Fibroblast of skin of back (primary cell): ENCODE data around the gene ECHS1. TPM values are rescaled to one million over a fixed set of nuclear protein-coding genes. Genes with fewer than 3 reads are reported as not detected.
A peak's percentile ranks its signal among the peaks of the same experiment; 100 is the strongest.
"Not testable (repeated sequence)": the region's sequence is repeated elsewhere in the genome, so short reads cannot be mapped to it uniquely, and the experiment has no call there.

Experiments
- DNase-seq: peaks from one replicate; pipeline ENCODE4 v3.0.0-alpha.2; 2013
- polyA plus RNA-seq, 2 experiments: library from polyadenylated mRNA; unstranded; fragments of 120-200 nt; gene quantifications; one replicate each; pipeline ENCODE4 v1.2.1, GENCODE V29; 2013; ENCODE audit not compliant: insufficient read length in 2 of 2

The ECHS1 gene
- polyA plus RNA-seq (2013, experiment 1 of 2; ENCODE audit: insufficient read length), result 86.8 TPM
- 63.0 TPM for polyA plus RNA-seq (2013, experiment 2 of 2; ENCODE audit: insufficient read length)

DNA sequence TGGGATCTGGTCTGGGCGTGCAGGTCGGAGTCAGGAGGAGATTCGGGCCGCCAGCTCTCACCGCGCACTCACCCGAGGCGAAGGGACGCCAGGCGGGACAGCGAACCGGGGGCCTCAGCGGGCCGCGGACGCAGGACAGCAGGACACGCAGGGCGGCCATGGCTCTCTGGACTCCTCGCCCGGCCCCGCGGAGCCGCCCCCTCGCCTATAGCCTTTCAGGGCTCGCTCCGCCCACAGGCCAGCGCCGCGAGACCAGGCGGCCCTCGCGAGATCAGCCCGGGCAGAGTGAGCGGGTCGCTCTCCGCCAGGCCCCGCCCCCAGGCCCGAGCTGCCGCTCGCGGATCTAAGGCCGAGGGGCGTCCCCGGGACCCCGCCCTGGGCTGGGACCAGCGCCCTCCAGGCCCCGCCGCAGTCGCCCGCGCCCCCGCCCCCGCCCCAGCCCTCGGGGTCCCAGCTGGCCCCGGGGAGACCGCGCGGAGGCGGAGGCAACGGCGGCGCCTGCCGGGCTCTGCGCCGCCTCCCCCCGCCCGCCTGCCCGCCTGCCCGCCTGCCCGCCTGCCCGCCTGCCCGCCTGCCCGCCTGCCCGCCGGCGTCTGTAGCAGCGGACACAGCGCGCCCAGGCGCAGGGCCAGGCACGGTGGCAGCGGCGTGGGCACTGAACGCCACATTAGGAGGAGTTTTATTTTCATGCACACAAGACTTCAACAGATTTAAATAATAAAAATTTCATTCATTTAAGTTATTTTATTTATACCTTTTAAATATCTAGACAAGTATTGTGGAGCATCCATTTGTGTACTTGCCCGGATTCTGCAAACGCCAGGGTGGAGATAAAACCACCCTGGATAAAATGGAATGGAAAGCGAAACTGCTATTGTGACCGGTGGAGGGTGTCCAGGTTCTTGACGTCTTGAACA is at the start of gene ECHS1:
Gene ECHS1, minus strand, starts transcription at position 181 of the 917 bp plus-strand sequence. Its CDS starts 21 bp downstream, at position 160.
- peak; percentile 90 for DNase-seq

DNA sequence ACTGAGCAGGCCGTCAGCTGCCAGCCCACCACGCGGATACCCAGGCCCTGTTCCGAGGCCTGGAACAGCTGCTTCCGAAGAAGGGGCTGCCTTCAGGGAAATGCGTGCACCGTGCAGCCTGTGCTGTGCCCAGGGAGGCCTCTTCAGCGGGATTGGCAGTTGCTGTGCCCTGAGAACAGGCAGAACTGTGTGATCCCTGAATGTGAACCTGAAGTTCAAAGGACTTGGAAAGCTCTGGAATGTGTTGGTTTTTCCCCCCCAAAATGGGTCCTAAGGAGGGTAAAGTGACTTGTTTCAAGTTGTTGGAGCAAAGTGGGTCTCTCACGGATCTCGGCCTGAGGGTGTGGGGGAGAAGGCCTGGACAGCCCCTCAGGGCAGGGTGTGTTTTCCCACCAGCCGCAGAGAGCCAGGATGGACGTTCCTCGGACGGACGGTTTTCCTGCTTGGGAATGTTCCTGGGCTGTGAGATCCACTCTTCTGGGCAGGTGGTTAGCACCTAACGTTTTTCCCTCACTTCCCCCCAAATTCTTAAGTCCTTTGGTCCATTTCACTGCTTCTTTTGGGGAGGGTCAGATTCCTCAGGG is 49.2 kb upstream of the ECHS1 start:
- DNase-seq, result no peak

DNA sequence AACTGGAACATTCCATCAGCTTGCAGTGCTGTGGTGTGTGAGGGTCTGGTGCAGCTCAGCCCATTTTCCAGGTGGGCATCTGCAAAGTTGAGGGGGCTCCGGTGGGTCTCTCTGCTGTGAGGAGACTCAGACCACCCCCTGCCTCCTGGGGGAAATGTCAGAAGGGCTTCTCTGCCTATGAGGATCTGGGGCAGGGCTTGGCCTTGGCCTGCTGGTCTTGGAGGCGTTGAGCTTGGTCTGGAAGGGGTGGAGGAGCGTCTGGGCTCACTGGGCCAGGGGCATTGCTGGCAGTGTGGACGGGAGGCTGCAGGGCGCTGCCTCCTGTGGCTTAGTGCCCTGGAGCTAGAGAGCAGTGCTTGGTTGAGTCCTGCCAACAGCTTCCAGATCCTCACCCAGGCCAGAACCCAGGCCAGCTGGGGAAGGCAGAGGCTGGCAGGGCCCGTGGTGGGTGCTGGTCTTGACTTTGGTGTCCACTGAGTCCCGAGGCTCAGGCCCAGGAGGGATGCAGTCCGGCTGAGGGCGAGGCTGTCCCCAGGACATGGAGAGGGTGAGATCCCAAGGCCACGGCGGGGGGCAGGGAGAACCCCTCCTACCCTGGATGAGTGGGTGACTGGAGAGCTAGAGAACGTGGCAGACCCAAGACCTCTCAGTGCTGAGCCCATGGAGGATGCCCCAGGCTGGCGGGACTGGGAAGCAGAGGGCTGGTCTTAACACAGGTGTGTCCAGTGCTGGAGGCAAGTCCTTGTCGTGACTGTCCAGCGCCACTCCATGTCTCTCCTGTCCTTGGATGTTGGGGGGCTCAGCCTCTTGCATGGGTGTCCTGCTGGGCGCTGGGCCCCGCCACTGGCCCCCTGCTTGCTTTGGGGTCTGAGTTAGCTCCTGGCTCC is 48.4 kb upstream of the ECHS1 start:
- no peak for DNase-seq

DNA sequence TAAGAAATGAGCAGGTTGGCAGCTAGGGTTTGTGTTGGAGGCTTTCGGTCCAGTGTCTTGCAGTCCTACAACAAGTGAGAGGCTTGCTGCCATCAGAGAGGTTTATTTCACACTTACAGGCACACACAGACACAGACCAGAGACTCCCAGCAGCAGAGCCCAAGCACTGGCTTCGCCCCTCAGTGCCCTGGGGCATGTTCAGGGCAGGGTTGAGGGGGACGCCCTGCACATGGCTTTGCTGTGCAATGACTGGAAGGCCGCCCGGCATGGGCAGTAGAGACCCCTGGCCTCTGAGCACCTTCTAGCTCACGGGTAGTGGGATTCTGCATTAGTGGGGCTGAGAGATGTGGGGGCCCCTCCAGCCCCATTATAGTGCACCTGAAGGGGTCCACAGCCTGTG is 47.4 kb upstream of the ECHS1 start:
- DNase-seq, result no peak

DNA sequence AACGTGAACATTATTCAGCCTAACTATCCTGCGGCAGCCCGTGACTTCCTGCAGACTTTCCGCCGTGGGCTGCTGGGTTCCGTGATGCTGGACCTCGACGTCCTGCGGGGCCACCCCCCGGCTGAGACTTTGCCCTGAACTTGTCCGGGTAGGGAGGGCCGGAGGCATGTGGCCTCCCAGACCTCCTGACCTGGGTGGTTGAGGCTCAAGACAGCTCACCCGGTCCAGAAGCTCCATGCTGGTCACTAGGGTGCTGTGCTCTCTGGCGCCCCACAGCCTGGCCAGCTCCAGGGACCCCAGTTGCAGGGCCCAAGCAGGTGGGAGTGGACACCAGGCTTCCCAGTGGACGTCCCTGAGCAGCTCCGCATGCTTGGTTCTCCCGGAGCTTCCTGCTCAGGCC is 46.9 kb upstream of the ECHS1 start:
- no peak for DNase-seq

DNA sequence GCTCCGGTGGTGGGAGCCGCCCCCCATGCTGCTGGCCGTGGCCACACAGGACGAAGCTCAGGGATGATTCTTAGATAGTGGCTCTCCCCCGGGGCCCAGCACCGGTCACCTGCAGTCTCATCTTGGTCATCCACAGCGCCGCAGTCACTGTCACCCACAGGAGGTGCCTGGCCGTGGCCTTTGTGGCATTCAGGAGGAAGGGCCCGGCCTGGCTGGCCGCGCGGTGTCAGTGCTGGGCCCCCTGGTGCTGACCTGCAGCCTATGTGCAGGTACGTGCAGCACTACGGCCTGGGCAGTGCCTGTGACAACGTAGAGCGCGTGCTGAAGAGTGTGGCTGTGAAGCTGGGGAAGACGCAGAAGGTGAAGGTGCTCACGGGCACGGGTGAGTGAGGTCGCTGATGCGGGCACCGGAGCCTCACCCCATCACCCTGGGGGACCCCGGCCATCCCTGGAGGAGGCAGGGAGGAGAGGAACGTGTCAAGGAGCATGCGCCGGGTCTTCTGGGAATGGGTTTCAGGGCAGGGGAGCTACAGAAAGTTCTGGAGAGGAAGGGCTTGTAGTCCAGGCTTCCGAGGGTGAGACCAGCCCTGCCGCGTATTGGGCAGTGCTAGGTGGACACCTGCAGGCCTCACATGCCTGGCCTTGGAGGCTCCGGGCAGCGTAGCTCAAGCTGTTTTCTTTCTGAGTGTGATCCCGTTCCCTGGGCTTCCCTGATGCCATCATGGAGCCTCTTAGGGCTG is 46.2 kb upstream of the ECHS1 start:
- DNase-seq, result no peak

DNA sequence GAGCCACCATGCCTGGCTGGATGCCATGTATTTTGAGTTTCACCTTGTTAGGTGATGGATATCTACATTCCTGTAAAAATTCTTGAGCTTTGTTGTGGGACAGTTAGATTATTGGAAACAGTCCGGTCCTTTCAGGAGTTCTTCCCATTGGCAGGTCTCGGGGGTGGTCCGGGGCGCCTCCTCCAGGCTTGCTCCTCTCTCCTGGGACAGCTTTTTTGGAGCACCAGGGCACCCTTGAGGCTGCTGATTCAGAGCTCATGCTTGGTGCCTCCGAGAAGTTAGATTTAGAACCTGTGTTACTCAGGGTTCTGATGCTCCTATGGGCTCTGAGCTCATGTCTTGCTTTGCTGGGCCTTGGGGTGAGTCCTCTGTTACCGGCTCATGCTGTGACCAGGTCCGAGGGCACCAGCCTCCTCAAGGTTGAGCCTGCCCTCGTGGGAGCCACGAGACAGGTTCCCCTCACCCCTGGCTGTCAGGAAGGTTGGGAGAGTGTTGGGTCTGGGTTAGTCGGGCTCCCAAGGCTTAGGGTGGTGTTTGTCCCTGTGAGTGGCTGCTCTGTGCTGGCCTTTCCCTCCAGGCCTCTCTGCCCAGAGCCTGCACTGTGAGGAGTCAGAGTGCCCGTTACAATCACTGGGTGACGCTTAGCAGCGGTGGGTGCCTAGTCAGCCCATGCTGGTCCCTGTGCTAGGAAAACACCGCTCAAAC is 45.3 kb upstream of the ECHS1 start:
- DNase-seq, result no peak

DNA sequence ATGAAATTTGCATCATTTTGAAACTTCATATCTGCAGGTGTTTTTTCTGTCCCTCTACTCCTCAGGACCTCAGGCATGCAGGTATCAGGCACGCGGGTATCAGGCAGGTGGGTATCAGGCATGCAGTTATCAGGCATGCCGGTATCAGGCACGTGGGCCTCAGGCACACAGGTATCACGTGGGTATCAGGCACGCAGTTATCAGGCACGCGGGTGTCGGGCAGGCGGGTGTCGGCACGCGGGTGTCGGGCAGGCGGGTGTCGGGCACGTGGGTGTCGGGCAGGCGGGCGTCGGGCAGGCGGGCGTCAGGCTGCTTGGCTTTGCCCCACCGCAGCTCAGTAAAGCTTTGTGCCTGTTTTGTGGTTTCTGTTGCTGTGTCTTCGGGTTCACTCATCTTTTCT is 42.6 kb upstream of the ECHS1 start:
- no peak for DNase-seq

DNA sequence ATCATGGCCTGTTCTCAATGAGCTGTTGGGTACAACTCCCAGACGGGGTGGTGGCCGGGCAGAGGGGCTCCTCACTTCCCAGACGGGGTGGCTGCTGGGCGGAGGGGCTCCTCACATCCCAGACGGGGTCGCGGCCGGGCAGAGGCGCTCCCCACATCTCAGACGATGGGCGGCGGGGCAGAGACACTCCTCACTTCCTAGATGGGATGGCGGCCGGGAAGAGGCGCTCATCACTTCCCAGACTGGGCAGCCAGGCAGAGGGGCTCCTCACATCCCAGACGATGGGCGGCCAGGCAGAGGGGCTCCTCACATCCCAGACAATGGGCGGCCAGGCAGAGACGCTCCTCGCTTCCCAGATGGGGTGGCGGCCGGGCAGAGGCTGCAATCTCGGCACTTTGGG is 41.2 kb upstream of the ECHS1 start:
- not testable (repeated sequence) for DNase-seq

DNA sequence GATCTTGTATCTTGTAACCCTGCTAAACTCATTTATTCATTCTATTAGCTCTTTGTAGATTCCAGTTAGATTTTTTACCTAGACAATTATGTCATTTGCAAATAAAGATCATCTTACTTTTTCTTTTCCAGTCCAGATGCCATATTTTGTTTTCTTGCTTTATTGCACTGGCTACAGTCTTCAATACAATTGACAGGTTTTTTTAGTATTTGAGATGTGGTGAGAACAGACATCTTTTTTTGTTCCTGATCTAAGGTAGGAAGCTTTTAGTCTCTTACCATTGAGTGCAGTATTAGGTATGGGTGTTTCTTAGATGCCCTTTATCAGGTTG is 39.2 kb upstream of the ECHS1 start:
- no peak for DNase-seq

DNA sequence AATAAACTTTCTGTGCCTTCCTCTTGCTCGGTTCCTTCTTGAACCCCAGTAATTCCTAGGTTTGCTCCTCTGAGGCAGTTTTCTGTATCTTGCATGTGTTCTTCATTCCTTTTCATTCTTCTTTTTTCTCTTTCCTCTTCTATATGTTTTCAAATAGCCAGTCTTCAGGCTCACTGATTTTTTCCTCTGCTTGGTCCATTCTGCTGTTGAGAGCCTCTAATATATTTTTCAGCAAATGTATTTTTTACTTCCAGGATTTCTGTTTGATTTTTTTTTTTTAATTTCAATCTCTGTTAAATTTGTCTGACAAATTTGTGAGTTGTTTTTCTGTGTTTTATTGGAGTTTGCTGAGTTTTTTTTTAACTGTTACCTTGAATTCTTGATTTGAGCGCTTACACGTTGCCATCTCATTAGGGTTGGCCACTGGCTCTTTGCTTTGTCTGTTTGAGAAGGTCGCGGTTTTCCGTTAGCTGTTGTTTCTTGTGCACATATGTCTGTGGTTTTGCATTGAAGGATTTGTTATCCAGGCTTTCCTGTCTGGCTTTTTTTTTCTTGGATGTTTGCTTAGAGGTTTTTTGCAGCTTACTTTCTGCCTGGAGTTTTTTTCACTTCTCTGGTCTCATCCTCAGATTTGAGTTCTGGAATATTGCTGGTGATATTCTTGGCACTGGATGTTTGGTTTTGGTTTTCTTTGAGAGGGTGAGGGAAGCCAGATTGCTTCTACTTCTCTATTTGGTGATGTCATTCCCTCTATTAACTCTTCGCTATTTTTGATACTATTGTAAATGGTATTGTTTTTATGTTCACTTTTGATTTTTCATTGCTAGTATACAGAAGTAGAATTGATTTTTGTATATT is 38.6 kb upstream of the ECHS1 start:
- no peak for DNase-seq

DNA sequence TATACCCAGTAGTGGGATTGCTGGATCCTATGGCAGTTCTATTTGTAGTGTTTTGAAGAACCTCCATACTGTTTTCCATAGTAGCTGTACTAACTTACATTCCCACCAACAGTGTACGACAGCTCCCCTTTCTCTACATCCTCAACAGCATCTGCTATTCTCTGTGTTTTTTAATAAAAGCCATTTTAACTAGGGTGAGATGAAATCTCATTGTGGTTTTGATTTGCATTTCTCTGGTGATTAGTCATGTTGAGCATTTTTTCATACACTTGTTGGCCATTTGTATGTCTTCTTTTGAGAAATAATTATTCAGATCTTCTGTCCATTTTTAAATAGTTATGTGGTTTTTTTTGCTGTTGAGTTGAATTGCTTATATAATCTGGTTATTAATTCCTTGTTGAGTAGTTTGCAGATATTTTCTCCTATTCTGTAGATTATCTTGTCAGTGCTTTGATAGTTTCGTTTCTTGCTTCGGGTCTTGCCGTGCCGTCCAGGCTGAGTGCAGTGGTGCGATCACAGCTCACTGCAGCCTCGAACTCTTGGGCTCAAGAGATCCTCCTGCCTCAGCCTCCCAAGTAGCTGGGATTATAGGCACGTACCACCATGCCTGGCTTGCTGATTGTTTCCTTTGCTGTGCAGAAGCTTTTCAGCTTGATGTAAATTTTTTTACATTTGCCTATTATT is 32.8 kb upstream of the ECHS1 start:
- peak; percentile 46 for DNase-seq

DNA sequence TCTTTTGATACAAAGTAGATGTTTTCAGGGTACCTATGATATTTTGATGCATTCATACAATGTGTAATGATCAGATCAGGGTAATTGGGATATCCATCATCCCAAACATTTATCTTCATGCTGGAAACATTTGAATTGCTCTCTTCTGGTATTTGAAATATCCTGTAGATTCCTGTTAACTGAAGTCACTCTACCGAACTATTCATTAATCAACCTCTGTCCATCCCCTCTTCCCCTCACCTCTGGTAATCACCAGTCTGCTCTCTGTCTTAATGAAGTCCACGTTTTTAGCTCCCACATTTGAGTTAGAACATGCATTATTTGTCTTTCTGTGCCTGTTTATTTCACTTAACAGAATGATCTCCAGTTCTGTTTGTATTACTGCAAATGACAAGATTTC is 32.1 kb upstream of the ECHS1 start:
- no peak for DNase-seq

DNA sequence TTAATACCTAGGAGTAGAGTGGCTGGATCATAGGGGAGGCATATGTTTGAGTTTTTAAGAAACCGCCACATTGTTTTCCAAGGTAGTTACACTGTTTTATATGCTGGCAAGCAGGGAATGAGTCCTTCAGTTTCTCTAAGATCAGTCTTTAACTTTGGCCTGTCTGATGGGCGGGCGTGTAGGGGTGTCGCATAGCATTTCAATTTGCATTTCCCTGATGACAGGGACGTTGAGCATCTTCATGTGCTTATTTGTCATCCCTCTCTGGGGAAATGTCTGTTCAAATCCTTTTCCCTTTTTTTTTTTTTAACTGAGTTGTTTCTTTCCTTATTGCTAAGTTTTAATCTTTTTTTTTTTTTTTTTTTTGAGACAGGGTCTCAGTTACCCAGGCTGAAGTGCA is 30.6 kb upstream of the ECHS1 start:
- no peak for DNase-seq

DNA sequence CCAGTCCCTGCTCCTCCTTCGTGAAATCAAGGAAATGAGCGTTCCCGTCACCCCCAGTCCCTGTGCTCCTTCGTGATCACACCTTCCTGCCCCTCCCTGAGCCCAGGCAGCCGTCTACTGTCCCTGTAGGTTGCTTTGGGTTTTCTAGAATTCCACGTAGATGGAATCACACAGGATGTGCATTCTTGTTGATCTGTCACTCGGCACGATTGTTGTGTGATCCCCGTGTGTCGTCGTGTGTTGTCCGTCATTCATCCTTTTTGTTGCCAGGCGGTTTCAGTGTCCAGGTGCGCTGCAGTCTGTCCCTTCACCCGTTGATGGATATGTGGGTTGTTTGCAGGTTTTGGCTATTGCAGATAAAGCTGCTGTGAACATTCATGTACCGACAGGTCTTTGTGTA is 30.2 kb upstream of the ECHS1 start:
- DNase-seq, result no peak

DNA sequence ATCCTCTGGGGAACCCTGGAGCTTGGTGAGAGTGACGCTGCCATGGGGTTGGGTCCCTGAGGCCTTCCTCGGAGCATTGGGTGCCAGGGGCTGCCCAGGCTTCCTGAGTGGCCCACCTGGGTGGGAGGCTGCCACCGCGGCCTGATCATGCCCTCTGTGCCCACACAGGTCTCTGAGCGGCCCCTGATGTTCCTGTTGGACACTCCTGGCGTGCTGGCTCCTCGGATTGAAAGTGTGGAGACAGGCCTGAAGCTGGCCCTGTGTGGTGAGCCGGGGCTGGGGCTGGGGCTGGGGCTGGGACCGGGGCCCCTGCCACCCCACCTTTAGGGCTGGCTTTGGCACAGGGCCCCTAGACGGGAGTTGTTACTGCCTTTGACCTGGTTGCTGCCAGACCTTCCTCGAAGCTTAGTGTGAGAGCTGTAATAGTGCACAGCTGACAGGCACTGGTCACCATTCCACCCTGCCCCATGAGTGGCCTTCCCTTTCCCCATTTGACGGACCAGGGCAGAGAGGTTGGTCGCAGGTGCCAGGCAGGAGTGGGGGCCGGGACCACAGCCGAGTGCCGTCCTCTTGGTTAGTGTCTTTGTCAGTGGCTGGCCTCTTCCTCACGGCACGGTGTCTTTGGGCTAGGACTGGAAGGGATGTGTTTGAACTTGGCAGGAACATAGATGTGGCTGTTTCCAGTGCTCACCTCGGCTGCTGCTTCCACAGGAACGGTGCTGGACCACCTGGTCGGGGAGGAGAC is 29.0 kb upstream of the ECHS1 start:
- DNase-seq, result no peak

DNA sequence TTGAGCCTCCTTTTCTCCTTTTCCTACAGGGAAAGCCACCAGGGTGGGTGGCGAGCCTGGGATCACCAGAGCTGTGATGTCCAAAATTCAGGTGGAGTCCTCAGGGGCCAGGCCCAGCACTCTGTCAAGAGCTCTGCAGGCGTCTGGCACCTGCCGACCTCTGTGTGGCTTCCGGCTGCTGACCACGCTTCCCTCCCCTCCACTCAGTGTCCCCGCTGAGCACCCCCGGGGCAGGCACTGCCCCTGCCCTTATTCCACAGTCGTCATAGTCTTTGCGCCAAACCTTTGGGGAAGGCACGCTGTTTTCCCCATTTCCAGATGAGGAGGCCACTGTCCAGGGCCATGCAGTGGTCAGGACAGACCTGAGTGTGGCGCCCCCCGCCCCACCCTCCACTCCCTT is 28.3 kb upstream of the ECHS1 start:
- no peak for DNase-seq

DNA sequence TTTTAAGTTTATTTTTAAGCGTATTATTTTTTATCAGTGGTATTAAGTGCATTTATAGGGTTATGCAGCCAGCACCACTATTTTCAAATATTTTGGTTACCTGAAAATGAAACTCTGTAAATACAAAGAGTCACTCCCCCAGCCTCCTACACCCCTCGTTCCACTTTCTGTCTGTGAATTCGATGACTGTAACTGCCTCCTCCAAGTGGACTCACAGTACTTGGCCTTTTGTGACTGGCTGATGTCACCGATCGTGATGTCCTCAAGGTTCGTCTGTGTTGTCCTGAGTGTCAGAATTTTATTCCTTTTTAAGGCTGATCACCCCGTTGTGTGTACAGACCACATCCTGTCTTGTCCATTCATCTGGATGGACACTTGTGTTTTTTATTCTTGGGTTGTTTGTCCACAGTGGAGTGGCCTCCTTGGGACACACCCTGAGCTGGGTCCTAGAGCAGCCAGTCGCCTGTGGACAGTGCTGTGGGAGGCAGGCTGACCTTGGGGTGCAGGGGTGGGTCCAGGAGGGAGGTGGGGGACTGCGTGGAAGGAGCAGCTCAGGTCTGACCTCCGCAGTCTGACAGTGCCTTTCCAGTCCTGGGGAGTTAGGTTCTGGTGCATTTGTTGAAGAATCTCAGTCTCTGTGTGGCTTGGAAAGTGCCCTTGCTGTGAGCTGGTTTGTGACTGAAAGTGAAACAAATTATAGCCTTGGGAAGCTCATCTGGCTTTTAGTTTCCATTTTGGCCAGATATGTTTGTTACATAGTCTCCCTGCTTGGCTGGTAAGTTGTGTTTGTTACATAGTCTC is 27.7 kb upstream of the ECHS1 start:
- no peak for DNase-seq
